Activated naive CD8-positive, alpha-beta T cell treated with anti-CD3 and anti-CD28 coated beads, Interleukin-2, amount 50 U/mL, for 24 hours (primary cell): ENCODE data around the gene PKIB.

Experiments
- ATAC-seq: fragments of 150-1000 bp; cut with Tn5 transposase; one replicate; pipeline ENCODE4 v1.10.0; 2021
- DNase-seq: peaks from one replicate; pipeline ENCODE4 v3.0.0; 2021
- H3K27ac Mint-ChIP-seq: one replicate; pipeline ENCODE4 v1.8.0; 2021; ENCODE audit warnings: mild to moderate bottlenecking, mixed read lengths
- H3K27me3 Mint-ChIP-seq: one replicate; pipeline ENCODE4 v1.8.0; 2021; ENCODE audit warnings: mixed read lengths
- H3K36me3 Mint-ChIP-seq: one replicate; pipeline ENCODE4 v1.8.0; 2021; ENCODE audit warnings: low read depth, mixed read lengths
- H3K4me1 Mint-ChIP-seq: one replicate; pipeline ENCODE4 v1.8.0; 2021; ENCODE audit warnings: mixed read lengths
- H3K4me3 Mint-ChIP-seq: one replicate; pipeline ENCODE4 v1.8.0; 2021; ENCODE audit warnings: mild to moderate bottlenecking, moderate library complexity, mixed read lengths
- H3K9me3 Mint-ChIP-seq: one replicate; pipeline ENCODE4 v1.8.0; 2021; ENCODE audit warnings: mixed read lengths

Gene PKIB

DNA sequence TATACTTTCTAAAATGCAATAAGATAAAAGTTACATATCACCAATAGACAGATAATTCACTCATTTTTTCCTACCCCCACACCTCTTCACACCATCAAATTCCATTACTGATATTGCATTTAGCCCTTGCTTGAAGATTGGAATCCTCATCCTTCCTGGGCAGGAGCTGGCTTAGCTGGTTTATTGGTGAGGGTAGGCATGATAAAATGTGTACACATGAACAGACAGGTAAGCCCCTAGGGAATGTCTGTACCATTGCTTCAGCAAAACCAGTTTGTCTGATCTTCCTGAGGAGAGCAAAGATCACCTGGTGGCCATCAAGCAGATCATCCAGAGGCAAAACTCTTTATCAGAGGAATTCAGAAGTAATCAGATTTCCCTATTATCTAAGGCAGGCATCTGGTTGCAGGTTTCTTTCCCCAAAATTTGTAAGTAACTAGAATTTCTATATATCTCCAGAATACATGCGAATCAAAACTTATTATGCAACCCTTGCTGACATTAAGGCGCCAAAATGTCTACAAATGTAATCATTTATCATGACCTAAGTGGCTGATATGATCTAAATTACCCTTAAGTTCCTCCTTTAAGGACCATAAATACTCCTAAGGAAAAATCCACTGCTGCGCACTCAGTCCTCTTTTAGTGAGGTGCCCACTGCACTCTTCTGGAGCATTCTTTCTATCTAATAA lies 162.7 kb downstream of the PKIB start:
- H3K4me1 Mint-ChIP-seq, result no peaks in the 10 kb centered on the region
- ATAC-seq (no peak), DNase-seq (no peak)
- peaks cover 6% of the 10 kb centered on the region for H3K27me3 Mint-ChIP-seq
- H3K36me3 Mint-ChIP-seq, result no peaks in the 10 kb centered on the region
- H3K4me3 Mint-ChIP-seq, result no peak overlapping the region
- peaks cover 4% of the 10 kb centered on the region for H3K9me3 Mint-ChIP-seq
- H3K27ac Mint-ChIP-seq, result no peak overlapping the region
